NCI-H345 treated with DMSO at 0.1 percent for 48 hours (cell line): ENCODE results near the gene ZDHHC13.
"Not testable (repeated sequence)": the region's sequence is repeated elsewhere in the genome, so short reads cannot be mapped to it uniquely, and the experiment has no call there.

Experiments used
- DNase-seq: peaks from one replicate; lab custom pipeline; 2025; ENCODE audit not compliant: unreplicated experiment; lab: John Stamatoyannopoulos, UW

Gene ZDHHC13

DNA sequence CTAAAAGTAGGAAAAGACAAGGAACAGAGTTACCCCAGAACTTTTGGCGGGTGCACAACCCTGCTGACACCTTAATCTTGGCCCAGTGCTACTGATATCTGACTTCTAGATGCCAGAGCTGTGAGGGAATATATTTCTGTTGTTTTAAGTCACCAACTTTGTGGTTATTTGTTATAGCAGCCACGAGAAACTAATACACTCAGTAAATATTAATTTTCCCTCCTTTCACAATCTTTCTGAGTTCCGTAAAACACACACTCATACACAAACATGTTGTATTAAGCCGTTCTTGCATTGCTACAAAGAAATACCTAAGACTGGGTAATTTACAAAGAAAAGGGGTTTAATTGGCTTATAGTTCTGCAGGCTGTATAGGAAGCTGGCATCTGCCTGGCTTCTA, 16.1 kb upstream of the ZDHHC13 start:
- DNase-seq, result no peak

DNA sequence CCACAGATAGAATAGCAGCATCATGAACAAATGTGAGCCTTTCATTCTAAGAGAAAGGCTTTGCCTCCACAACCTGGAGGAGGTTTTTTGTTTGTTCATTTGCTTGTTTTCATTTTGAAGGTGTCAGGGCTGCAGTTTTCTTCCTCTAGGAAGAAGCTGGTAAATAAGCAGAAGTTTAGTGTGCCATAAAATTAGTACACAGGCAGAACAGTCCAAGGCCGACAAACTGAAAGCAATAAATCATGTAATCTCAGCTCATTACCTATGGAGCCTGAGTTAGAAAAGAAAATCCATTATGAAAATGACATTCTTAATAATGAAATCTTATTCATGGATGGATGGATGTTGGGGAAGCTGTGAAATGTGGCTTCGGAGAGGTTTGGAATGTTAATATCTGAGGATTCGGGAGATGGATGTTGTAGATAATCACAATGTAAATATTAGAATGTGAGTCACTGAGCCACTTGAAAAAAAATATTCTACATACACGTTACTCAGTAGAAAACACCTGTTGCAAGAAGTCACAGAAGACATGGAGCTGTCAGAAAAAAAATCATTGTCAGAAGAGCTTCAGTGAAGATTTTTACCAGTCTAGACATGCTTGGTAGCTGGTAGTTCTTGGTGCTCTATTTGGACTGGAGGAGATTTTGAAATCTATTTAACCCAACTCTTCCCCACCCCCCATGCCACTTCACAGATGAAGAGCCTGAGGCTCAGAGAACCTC, 15.0 kb upstream of the ZDHHC13 start:
- no peak for DNase-seq

DNA sequence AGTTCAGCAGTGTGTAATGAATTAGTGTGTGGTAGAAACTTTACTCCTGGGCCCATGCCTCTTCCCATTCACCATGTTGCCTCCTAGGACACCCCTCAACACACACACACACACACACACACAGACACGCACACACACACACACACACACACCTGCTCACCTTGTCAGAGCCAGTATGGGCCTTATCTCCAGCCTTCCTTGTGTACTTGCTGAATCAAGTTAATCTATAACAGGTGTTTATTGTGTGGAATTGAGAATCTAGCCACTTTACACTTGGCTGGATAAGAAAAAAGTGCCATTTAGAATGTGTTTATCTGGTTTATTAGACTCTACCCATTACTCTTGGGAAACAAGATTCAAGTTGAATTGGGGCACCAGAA, 14.5 kb upstream of the ZDHHC13 start:
- no peak for DNase-seq

DNA sequence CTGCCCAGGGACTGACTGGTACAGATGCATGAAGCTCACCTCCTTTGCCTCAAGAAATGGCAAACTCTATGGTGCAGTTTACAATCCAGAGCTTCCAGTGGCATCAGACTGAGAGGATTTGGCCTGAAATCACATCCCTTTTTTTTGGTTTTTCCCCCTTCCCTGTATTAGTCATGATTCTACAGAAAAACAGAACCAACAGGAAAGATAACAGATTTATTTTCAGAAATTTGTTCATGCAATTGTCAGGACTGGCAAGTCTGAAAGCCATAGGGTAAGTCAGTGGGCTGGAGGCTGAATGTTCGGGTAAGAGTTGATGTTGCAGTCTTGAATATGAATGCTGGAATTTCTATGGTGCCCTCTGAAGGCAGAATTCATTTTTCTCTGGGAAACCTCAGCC, 12.0 kb upstream of the ZDHHC13 start:
- no peak for DNase-seq

DNA sequence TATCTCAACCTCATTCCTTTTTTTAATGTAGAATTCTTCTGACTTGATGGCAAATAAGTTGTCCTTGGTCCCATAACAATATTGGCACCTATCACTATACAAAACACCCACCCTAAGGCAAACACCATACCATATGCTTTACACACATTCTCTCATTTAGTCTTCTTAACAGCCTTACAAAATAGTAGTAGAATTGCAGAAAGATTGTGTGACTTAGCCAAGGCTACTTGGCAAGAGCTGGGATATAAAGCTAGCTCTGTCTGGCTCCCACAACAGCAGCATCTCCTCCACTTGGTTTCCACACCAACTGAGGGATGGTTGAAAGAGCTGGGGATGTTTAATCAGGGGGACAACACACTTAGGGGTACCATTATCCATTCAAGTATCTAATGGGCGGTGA, 9.8 kb upstream of the ZDHHC13 start:
- no peak for DNase-seq

DNA sequence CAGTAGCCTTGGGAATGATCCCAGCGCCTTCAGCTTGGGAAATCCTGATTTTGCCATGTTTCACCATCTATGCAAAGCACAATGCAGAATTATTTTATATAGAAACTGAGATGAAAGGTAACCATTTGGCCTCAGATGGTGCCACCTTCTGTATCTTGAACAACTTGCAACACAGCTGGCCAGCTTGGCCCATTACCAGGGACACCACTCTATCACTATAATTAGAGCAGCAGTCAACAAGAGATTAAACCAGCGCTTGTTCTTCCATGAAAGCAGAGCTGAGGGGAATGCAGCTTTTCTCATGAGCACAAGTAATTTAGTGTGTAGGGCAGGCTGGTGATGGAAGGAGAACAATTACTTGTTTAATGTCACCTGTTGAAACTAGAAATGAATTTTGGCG, 6.7 kb upstream of the ZDHHC13 start:
- DNase-seq, result no peak

DNA sequence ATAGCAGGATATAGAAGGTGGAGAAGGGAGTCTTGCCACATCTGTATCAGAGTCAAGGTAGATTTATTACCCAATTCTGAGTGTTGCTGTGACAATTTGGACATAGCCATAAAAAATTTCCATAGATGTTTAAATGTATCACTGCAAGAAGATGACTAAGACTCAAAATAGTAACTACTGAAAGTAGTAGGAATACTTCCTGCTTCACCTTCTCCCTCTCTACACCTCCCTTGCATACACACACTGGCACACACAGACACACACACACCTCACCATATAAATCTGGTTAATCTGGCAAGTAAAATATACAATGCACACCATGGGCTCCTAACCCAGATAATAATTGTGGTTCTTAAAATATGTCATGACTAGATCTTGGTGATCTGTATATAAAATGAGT, 5.2 kb upstream of the ZDHHC13 start:
- DNase-seq, result no peak

DNA sequence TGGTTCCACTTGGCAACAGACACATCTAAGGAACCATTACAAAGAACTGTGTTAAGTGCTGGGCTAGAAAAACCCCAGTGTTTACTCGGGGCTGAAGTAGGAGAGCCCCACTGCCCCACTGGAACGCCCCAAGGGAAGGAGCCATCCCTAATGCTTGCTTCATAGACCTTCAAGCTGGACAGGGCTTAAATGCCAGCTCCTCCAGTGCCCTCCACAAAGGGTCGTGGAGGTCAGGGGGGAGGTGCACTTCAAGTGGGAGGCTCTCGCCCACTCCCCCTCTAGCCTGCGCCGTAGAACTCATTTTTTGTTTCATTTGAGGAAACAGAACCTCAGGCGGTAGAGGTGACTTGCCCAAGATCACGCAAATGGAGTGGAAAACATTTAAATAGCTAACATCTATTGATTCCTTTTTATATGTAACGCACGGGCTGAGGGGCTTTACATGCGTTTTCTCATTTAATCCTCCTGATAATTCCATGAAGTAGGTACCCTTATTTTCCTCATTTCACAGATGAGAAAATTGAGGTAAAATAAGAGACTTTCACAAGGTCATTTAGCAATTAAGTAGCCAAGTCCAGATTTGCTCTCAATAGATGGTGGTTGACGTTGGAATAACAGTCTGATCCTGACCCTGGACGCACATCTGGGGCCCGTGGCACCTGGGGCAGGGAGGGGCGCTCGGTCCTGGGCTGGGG, 545 bp upstream of the ZDHHC13 start:
- DNase-seq, result no peak

DNA sequence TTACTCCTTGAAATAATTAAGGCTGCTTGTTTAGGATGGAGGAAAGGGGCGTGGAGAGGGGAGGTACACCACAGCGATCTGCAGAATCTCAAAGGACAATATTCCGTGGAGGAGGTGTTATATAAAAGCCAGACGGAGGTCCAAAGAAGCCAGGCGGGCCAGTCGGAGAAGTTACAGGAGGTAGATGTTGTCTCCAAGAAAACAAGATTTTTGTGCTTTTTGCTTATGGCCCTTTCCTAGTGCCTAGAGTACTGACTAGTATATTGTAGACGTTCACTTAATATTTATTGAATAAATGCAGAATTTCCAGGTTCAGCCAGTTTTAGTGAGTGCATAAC, 761 bp downstream of the ZDHHC13 start:
- DNase-seq, result no peak

DNA sequence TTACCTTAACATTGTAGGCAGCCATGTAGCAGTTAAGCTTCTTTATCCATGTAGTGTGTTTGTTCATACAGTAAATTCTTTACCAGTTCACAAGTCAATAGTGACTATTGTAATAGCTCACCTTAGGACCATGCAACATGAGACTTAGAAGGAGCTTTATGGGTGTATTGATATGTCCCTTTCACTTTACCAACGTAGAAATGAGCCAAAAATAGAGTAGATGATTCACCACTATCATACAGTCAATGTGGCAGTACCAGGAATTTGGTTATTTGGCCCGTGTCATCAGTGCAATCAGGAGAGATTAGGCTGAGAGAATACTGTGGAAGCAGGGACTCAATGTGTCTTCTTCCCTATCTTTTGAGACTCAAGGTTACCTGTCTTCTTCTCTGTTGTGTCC, 4.7 kb downstream of the ZDHHC13 start:
- DNase-seq, result no peak

DNA sequence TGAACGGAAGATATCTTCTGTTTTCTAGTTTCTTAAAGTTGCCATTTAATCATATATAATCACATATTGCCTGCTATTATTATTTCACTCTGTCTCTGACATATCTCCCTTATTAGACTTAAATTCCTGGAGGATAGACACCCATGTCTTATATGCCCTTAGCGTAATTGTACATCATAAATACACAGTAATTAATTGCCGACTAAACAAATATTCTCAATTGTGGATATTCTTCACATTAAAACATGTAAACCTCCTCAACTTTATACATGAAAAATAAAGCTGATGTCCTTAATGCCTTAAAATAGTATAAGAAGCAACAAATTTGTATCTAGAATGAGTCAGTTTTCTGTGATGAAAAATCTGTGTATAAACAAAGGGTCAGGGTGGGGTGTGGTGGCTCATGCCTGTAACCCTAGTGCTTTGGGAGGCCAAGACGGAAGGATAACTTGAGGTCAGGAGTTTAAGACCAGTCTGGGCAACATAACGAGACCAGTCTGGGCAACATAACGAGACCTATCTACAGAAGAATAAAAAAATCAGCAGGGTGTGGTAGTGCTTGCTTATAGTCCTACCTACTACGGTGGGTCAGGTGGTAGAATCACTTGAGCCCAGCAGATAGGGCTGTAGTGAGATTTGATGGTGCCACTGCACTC, 6.1 kb downstream of the ZDHHC13 start:
- DNase-seq, result no peak

DNA sequence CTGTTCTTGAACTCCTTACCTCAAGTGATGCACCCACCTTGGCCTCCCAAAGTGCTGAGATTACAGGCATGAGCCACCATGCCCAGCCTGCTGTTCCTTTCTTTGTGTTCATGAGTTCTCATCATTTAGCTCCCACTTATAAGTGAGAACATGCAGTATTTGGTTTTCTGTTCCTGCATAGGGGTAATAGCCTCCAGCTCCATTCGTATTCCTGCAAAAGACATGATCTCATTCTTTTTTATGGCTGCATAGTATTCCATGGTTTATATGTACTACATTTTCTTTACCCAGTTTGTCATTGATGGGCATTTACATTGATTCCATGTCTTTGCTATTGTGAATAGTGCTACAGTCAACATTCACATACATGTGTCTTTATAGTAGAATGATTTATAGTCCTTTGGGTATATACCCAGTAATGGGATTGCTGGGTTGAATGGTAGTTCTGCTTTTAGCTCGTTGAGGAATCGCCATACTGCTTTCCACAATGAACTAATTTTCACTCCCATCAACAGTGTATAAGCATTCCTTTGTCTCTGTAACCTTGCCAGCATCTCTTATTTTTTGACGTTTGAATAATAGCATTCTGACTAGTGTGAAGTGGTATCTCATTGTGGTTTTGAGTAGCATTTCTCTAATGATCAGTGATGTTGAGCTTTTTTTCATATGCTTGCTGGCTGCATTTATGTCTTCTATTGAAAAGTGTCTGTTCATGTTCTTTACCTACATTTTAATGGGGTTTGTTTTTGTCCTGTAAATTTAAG, 9.8 kb downstream of the ZDHHC13 start:
- not testable (repeated sequence) for DNase-seq

DNA sequence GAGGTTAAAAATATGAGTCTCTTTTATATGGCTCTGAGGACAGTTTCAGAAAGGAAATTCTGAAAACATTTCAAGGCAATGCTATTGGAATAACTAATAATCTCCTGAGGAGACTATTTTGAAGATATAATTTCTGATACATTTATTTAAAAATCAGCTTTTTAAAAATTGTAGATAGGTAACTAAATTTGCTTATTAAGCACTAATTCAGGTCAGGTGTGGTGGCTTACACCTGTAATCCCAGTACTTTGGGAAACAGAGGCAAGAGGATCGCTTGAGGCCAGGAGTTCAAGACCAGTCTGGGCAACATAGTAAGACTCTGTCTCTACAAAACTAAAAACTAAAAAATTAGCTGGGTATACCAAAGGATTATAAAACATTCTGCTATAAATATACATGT, 17.0 kb downstream of the ZDHHC13 start:
- DNase-seq, result no peak

DNA sequence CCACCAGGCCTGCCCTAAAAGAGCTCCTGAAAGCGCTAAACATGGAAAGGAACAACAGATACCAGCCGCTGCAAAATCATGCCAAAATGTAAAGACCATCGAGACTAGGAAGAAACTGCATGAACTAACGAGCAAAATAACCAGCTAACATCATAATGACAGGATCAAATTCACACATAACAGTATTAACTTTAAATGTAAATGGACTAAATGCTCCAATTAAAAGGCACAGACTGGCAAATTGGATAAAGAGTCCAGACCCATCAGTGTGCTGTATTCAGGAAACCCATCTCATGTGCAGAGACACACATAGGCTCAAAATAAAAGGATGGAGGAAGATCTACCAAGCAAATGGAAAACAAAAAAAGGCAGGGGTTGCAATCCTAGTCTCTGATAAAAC, 19.9 kb downstream of the ZDHHC13 start:
- not testable (repeated sequence) for DNase-seq

DNA sequence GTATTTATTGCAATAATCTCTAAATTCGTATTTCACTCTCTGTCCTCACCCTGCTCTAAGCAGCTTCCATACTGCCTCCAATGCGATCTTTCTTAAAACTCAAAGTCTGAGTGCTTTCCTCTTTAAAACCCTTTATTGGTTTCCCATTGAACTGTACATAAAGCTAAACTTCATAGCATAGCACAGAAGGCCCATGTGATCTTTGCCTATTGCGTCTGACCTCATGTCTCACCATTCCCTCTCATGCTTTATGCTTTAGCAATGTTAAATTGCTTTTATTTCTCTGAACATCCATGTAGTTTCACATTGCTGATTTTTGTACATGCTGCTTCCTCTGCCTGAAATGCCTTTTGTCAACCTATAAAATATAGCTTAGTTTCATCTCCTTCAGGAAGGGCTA, 28.4 kb downstream of the ZDHHC13 start:
- DNase-seq, result no peak

DNA sequence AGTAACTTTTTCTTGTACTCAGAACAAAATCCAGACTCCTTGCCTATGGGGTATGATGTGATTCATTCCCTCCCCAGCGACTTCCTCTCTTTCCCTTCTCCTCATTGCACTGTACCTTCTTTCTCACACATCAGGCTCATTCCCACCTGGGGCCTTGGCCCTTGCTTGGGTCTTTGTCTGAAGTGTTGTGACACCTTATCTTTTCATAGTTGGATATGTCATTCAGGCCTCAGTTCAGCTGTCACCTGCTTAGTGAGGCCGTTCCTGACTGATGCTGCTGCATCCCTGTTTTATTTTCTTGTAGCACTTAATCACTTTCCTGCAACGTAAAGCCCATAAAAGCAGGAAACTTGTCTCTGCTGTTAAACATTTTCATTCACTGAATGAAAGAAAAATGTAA, 39.9 kb downstream of the ZDHHC13 start:
- DNase-seq, result no peak

DNA sequence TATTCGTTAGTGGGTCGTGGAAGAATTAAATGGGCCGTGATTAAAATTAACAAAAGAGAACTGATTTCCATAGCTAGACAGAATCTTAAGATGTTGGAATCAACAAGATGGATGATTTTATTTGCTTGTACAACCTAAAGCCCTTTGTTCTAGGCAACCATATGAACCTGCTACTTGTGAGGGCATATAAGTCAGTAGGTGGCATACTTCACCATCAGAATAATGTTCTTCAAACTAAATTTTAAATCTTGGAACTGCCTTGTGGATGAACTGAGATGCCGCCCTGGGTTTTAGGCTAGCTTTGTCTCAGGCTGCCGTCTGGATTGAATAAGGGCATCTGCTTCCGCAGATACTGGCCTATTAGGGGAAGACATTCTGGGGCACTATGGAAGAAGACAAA, 43.9 kb downstream of the ZDHHC13 start:
- no peak for DNase-seq

DNA sequence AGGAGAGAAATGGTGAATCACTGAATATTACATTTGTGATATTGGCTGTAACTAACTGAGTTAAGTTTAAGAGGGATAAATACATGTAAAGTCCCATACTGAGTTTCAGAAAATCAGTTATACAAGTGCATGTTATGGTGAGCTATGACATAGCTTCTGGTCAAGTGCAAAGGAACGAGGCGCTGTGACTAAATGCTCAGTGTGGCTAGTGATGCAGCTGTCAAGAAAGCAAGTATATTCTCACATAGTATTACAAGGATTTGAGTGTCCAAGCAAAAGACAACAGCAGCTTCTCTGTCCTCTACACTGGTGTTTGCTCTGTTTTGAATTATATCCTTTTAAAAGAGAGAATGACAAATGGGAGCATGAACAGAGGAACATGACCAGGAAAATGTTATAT, 44.7 kb downstream of the ZDHHC13 start:
- DNase-seq, result no peak

DNA sequence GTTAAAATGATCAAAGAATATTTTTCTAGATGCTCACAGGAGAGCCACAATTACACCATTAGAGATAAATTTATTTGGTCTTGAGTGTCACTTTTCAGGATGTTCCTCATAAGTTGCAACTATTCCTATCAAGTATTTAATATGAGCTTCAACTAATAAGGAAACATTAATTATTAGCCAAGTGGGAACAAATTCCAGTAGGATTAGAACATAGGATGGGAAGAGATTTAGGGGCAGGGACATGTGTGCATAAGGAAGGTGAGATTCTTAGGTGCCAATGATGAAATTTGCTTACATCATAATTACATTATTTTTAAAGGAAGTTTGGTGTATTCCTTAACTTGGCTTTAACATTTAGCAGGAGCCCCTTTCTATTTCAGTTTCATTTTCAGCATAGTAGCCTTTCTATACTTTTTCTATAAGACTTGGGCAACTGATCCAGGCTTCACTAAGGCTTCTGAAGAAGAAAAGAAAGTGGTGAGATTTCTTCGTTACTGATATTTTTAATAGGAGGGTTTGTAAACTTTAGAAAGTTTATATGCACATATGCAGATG, 46.1 kb downstream of the ZDHHC13 start:
- no peak for DNase-seq

DNA sequence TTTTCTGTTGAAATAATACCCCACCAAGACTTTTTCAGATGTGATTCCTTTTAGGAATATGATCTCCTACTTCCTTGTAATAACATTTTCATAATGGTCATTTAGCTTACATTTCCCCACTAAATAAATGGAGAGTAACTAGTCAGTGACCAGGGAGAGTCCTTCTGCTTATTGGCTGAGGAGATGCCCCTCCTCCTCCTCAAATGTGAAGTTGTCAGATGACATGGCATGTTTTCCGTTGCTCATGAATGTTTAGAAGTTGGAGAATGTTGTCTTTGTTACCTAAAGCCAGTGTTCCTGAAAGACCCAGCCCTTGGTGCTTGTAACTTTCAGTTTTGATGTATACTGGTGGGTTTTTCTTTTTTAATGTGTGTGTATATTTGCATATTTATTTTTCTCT, 46.6 kb downstream of the ZDHHC13 start:
- DNase-seq, result no peak

DNA sequence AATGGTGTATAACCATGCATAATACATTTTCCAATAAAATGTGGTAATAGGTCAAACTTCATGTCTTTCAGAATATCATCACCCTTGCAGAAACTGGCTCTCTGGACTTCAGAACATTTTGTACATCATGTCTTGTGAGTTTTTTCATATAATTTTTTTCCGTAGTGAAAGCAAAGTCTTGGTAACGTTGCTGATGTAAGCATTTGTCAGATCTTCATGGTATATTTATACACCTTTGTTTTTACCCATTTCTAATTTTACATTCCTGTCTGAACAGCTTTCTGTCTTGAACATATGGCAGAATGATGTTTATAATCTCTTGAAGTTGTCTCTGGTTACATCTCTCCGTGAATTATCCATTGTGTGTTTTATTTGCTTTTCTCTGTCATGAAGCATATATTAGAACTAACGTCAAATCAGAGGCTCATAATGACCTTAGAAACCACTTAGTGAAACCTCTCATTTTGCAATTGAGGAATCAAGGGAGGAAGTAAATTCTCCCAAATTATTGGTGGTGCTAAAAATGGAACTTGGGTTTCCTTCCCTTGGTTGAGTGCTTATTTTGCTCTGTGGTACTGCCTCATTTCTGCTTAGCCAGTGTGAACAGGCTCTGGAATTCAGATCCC, 47.4 kb downstream of the ZDHHC13 start:
- peak; percentile 11 for DNase-seq
